GM12872 (cell line): ENCODE data around the gene HAND2.

Source experiments
- TF ChIP-seq, protein P1 (sequence below): IDR thresholded peaks from 3 replicates; pipeline ENCODE4 v1.5.1; 2011; ENCODE audit warnings: low read depth, mild to moderate bottlenecking, low read length, moderate library complexity; ENCODE audit not compliant: insufficient read depth

The HAND2 gene

DNA sequence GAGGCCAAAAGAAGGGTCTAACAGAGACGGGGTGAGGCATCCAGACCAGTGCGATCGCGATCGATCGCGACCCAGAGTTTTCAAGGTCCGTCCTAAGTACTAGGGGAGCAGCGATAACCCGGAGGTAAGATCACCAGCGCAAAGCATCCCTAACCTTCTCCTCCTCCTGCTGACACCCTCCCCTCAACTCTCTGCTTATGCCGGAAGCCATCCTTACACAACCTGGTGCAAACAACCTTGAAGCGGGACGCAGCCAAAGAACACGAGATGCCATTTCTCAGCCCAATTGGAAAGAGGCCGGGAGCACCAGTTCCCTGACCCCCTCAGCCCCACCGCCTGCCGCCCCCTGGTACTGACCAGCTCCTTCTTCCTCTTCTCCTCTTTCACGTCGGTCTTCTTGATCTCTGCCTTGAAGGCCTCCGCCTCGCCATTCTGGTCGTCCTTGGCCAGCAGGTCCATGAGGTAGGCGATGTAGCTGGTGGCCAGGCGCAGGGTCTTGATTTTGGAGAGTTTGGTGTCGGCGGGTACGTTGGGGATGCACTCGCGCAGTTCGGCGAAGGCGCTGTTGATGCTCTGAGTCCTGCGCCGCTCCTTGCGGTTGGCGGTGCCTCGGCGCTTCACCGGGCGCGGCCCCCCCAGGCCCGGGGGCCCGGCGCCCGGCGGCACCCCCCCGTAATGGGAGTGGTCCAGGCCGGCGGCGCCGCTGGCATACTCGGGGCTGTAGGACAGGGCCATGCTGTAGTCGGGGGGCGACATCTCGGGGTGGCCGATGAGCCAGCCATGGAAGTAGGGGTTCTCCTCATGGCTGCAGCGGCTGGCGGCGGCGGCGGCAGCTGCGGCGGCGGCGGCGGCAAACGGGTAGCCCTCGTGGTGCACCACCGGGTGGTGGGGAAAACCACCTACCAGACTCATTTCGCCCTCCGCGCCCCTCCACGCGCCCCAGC lies 1.4 kb downstream of the HAND2 start:
- TF ChIP-seq, protein P1, sequence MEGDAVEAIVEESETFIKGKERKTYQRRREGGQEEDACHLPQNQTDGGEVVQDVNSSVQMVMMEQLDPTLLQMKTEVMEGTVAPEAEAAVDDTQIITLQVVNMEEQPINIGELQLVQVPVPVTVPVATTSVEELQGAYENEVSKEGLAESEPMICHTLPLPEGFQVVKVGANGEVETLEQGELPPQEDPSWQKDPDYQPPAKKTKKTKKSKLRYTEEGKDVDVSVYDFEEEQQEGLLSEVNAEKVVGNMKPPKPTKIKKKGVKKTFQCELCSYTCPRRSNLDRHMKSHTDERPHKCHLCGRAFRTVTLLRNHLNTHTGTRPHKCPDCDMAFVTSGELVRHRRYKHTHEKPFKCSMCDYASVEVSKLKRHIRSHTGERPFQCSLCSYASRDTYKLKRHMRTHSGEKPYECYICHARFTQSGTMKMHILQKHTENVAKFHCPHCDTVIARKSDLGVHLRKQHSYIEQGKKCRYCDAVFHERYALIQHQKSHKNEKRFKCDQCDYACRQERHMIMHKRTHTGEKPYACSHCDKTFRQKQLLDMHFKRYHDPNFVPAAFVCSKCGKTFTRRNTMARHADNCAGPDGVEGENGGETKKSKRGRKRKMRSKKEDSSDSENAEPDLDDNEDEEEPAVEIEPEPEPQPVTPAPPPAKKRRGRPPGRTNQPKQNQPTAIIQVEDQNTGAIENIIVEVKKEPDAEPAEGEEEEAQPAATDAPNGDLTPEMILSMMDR, result no peak

DNA sequence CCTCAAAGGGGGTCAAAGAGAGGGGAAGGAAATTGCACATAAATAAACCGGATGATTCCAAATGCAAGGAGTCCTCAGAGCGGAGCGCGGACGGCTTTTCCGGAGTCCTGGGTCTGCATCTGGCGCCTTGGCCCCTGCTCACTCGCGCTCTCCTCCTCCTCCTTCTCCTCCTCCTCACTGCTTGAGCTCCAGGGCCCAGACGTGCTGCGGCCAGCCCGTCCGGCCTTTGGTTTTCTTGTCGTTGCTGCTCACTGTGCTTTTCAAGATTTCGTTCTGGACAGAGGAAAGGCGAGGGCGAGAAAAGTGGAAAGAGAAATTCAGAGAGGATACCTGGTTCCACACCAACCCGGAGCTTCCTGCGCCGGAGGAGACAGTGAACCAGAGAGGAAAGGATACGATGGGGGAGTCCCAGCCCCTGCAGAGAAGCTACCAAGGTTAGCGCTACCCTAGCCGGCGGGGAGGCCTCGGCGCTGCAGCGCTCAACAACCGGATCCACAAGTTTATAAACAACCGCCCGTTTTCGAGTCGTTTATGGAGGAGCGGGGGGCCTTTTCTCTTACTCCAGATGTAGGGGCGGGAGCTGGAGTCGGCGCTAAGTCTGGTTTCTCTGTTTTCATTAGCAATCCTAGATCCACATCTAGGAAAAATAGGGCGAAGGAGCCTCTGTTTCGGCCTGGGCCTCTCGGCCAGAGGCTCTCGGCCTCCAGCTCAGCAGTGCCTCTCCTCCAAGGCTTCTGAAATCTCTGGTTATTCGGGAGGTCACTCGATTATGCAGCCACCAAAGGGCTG lies 2.7 kb downstream of the HAND2 start:
- TF ChIP-seq, protein P1, result no peak

DNA sequence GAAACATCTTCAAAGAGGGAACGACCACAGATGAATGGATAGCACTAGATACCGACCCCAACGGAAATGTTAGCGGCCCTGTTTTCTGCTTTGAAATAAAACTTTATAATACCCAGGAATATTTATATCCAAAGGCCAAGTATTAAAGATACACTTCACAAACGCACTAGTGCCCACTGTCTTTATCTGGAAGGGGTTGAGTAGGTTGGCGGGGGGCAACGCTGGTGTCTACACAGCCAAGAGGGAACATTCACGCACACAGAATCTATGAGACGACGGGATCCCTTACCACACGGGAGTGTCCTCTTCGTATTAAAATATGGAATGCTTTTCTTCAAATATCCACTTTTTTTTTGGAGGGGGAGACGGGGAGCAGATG lies 3.3 kb downstream of the HAND2 start:
- TF ChIP-seq, protein P1, result no peak

DNA sequence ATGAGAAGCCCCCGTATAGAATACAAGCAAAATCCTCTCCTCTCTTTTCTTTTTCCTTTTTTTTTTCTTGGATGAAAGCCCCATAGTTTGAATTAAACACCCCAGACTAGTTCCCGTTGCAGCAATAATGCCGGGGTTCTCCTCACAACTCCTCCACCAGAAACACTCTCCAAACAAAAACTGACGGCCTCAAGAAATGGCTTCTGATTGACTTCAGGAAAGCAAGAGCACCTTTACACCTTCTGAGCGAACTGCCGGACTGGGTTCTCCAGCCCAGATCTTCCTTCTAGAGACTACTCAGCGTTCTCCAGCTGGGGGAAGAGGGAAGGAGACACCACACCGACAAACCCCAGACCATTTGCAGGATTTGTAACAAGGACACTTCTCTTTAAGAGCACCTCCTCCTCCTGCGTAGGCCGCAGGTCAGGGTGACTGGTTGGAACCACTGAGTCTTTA lies 4.0 kb downstream of the HAND2 start:
- TF ChIP-seq, protein P1, result no peak

DNA sequence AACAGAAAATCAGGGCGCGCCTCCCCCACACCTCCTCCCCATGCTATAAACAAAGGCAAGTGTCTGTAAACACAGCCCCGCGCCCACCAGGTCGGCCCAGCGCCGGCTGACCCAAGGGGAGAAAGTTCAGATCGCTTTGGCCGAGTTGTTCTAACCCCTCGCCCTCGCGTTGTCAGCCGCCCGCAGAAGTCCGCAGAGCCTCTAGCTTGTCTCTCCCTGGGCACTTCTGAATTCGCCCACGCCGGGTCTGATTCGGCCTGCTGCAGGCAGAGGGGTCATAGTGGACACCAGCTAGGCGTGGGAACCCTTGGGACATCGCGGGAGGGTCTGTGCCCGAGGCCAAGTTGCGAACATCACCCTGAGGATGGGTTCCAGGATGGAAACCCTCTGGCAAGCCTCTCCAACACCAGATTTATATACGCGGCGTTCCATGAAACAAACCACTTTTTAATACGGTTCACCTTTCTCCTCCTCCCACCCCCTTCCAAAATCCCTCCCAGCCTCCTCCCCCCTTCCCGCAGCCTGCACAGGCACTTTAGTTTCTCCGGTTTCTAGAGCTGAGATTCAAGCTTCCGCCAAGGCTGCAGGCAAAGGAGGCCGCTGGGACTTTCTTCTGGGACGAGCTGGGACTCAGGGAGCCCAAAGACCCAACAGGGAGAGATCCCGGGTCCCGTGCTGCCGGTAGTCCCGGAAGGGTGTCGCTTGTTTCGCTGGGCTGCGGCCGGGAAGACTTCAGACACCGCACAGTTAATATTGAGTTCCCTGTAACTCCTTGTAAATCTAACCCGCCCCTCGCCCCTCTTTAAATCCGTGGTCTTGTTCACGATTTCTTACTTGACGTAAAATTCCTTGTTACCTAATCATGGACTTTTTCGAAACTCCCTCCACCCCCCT lies 4.7 kb downstream of the HAND2 start:
- TF ChIP-seq, protein P1, result no peak

DNA sequence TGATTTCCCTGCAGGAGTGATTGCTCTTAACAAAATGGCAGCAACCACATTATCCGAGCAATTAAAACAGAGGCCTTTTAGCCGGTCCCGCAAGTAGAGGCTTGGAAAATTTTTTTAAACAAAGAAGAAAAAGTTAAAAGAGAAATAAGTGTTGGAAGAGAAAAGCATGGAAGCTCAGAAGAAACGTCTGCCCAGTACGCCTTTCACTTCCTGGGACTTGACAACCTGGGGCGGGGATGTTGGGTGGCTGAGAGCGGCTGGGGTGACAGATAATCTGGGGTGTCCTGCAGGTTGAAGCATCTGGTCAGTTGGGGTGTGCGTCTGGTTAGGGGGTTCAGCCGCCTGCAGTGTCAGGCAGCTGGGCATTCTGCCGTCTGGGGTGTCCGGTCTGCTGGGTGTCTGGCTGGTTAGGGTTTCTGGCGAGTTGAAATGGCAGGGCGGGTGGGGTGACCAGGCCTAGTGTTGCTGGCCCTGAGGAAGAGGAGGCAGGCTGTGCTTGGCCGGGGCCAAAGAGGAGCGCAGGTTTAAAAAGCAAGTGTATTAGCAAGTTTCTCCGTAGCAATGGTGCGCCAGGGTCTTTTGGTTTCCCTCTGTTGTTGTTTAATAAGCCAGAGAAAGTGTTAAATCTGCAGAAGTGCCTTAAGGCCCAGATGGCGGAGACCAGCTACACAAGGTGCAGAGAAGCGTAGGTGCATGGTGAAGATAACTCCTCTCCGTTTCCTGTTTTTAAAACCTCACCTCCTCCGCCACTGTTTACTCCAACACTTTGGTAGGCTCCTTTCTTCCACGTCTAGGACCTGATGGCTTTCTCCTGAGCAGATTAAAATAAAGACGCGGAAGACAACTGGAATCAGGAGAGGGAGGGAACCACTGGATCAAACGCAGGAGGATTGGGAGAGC lies 5.6 kb downstream of the HAND2 start:
- TF ChIP-seq, protein P1, result no peak
